ENCODE results near the gene DIRAS1. TPM values are rescaled to one million over a fixed set of nuclear protein-coding genes. Genes with fewer than 3 reads are reported as not detected.

DIRAS1 gene
- total RNA-seq, 1 experiment from 2014 or later: 8.9 TPM

DNA sequence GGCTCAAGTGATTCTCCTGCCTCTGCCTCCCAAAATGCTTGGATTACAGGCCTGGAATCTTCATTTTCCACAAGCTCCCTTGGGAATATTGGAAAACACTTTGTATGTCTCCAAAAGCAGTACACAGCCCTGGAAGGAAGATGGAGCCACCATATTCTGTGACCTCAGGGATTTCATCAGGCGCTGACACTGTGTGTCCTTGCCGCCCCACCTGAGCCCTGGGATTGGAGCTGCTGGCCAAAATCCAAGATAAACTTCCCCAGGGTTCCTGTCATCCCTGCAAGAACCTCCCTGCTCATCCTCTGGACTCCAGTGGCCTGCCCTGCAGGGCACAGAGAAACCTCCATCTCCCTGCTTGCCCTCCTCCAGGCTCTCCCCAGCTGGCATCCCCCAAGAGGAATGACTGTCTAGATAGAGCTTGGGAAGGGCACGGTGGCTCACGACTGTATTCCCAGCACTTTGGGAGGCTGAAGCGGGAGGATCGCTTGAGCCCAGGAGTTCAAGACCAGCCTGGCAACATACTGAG is 17.4 kb downstream of the DIRAS1 start:
- Histone ChIP-seq H3K4me3 (no peak overlapping the region), H3K36me3 (no peaks in the 10 kb centered on the region), H3K27me3 (no peaks in the 10 kb centered on the region; the same call in none of the 2 replicates), H3K9me3 (no peaks in the 10 kb centered on the region)
- no peak for DNase-seq

DNA sequence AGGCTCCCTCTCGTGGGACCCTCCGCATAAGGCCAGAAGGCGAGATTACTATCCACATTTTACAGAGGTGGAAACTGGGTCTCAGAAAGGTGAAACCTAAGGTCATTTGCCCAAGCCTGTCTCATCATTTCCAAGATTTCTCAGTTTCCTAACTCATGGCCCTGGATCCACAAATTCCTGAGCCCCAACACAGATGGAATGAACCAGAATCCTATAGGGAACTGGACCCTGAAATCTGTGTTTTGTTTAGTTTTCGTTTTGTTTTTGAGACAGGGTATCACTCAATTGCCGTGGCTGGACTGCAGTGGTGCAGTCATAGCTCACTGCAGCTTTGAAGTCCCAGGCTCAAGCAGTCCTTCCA is 18.1 kb downstream of the DIRAS1 start:
- H3K27me3 ChIP-seq: no peaks in the 10 kb centered on the region; the same call in none of the 2 replicates
- no peak for DNase-seq
- H3K36me3 ChIP-seq: no peaks in the 10 kb centered on the region
- no peak overlapping the region for H3K4me3 ChIP-seq
- no peaks in the 10 kb centered on the region for H3K9me3 ChIP-seq

DNA sequence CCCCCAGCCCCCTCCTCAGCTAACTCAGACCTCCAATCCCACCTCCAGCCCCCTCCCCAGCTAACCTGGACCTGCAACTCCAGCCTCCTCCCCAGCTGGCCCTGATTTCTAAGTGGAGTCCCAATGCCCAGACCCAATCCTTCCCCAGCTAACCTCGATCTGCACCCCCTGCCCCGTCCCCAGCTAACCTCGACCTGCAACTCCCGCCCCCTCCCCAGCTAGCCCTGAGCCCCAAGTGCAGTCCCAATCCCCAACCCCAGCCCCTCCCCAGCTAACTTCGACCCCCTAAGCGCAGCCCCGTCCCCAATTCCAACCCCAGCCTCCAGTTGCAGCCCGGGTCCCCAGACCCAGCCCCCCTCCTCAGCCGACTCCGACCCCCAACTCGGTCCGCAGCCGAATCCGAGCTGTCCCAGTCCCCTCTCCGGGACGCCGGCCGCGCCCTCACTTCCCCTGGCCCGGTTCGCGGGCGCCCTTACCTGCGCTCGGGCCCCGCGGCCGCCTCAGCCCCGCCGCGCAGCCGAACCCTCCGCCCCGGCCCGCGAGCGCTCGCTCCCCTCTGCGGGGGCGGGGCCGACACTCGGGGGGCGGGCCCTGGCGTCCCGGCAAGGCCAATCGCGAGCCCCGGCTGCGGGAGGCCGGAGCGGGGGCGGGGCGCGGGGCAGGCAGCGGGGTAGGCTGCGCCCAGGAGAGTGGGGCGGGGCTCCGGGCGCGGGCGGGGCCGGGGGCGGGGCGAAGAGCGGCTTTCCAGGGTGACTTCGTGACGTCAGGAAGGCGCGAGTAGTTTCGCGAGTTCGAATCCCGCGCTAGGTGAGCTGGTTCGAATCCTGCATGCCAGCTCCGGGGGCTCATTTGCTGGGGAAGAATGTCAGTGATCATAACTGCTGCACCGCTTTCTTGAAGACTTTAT is 18.7 kb downstream of the DIRAS1 start, which contains the start of gene GNG7:
TSS of gene GNG7 (minus strand) at position 525 of the 907 bp plus-strand sequence. CDS start 182,006 bp downstream, outside the sequence.
- no peaks in the 10 kb centered on the region for H3K9me3 ChIP-seq
- no peaks in the 10 kb centered on the region; the same call in none of the 2 replicates for H3K27me3 ChIP-seq
- H3K36me3 ChIP-seq: no peaks in the 10 kb centered on the region
- peak; percentile 87 for DNase-seq
- H3K4me3 ChIP-seq: no peak within 1 kb of the TSS; the same call in 1 of the 2 replicates

DNA sequence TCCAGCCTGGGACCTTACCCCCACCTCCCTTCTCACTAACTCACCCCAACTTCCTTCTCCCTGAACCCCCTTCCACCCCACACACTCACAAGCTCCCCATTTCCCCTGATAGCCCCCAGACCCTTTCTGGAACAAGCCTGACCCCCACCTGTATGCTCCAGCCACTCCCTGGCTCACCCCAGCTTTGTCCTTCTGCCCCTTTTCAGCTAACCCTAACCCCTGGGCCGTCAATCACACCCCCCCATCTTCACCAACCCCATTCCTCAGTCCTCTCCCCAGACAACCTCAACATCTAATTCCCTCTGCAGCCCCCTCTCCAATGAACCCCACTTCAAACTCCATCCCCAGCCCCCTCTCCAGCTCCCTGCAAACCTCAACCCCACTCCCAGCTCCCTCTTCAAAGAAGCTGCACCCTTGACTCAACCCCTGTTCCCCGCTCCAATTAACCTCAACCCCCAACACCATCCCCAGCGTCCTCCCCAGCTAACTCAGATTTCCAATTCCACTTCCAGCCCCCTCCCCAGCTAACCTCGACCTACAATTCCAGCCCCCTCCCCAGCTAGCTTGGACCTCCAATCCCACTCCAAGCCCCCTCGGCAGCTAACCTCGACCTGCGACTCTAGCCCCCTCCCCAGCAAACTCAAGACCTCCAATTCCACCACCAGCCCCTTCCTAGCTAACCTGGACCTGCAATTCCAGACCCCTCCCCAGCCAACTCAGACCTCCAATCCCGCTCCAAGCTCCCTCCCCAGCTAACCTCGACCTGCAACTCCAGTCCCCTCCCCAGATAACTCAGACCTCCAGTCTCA is 19.6 kb downstream of the DIRAS1 start:
- no peaks in the 10 kb centered on the region; the same call in none of the 2 replicates for H3K27me3 ChIP-seq
- H3K4me3 ChIP-seq: no peak overlapping the region
- no peaks in the 10 kb centered on the region for H3K36me3 ChIP-seq
- no peak for DNase-seq
- H3K9me3 ChIP-seq: no peaks in the 10 kb centered on the region

DNA sequence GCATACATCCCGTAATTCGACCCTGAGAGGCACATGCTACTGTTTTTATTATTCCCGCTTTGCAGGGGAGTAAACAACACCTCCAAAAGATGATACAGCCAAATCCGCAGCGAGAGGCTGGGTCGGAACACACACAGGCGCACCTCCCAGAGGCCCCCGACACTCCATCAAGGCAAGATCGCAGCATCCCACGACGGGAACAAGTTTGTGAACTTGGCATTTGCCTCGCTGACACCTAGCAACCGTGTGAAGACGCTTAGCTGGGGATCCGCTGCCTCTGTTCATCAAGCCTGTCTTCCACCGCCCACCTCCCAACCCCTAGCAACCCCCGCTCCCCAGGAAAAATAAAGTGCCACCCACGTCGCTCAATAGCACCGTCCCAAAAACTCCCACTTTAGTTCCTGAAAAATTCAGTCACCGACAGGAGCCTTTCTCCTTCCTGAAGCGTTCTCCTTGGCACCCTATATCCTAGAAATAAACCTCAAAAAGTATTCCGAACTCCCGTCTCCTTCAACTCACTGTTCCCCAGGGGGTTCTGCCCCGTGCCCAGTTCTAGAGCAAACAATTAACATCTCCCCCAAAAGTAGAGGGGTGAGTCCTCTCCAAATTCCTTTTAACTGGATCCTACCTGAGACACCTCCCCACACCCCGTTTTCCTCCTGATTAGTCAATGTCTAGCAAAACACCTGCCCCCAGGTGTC is 20.4 kb downstream of the DIRAS1 start:
- Histone ChIP-seq H3K36me3 (no peaks in the 10 kb centered on the region), H3K9me3 (no peaks in the 10 kb centered on the region), H3K27me3 (no peaks in the 10 kb centered on the region; the same call in none of the 2 replicates), H3K4me3 (no peak overlapping the region)
- DNase-seq: no peak

DNA sequence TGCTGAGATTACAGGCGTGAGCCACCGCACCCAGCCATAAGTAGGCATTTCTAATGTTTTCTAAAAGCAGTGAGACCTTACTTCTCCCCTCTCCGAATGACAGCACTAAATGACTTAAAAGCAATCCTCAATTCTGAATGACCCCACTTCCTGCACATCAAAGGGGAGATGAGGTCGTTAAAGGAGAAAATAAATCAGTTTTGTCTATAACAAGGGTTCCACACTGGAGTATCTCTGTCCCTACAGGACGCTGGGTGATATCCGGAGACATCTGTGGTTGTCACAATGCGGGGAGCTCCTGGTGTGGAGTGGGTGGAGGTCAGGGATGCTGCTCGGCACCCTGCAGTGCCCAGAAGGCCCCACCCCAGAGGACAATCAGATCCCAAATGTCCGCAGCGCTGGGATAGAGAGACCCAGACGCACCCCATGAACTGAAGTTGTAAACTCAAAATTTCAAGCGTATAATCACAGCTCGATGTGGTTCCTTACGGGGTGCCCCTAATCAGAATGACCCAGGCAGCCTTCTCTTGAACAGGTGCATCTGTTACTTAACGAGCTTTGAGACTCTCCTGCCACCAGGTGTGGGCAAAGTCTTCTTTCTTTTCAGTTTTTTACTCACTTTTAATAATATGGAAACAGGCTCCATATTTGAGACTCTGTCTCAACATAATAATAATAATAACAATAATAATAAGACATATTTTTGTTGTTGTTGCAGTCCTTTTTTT is 21.6 kb downstream of the DIRAS1 start:
- Histone ChIP-seq H3K4me3 (no peak overlapping the region), H3K36me3 (no peaks in the 10 kb centered on the region), H3K9me3 (no peaks in the 10 kb centered on the region), H3K27me3 (no peaks in the 10 kb centered on the region; the same call in none of the 2 replicates)
- DNase-seq: no peak

GRCh38 chr19:2694196-2694595 is 27.0 kb downstream of the DIRAS1 start:
- Histone ChIP-seq H3K9me3 (no peaks in the 10 kb centered on the region), H3K4me3 (no peak overlapping the region), H3K36me3 (no peaks in the 10 kb centered on the region), H3K27me3 (no peaks in the 10 kb centered on the region)
- DNase-seq: no peak

DNA sequence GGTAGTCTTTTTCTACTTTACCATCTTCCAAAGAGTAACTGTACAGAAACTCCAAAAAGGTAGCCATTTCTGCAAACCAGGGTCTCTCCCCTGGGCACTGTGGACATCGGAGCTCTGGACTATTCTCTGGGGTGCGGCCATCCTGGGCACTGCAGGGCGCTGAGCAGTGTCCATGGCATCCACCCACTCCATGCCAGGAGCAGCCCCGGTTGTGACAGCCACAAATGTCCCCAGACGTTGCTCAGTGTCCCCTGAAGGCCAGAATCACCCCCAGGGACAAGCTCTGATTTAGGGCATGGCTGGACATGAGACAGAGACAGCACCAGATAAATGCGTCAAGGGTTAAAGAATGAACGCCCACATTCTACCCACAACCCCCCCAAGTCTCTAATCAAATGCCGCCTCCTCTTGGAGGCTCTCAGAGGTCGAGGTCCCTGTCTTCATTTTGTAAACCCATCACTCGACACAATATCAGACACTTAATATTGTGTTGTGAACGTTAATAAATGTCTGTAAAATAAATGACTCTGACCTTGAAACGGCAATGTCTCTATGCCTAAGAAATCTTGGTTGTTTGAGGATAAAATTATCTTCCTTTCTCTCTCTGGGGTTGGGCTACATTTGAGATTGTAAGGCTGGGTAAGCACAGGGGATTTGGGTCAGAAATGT is 27.5 kb downstream of the DIRAS1 start:
- no peaks in the 10 kb centered on the region for H3K36me3 ChIP-seq
- DNase-seq: no peak
- no peaks in the 10 kb centered on the region for H3K9me3 ChIP-seq
- H3K4me3 ChIP-seq: no peak overlapping the region
- no peaks in the 10 kb centered on the region for H3K27me3 ChIP-seq

GRCh38 chr19:2691951-2692350 is 29.2 kb downstream of the DIRAS1 start:
- H3K36me3 ChIP-seq: no peaks in the 10 kb centered on the region
- DNase-seq: no peak
- no peaks in the 10 kb centered on the region for H3K9me3 ChIP-seq
- no peaks in the 10 kb centered on the region for H3K27me3 ChIP-seq
- H3K4me3 ChIP-seq: no peak overlapping the region

DNA sequence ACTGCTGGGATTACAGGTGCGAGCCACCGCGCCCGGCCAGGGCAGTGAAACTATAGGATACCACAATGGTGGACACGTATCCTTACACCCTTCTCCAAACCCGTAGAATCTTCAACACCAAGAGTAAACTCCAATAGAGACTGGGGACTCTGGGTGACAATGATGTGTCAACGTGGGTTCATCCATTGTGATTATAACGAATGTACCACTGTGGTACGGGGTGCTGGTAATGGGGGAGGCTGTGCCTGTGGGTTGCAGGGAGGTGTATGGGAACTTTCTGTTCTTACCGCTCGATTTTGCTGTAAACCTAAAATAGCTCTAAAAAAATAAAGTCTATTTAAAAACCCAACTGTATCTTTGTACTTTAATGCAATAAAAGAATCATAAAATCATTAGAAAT is 30.3 kb downstream of the DIRAS1 start:
- no peaks in the 10 kb centered on the region for H3K36me3 ChIP-seq
- no peaks in the 10 kb centered on the region for H3K27me3 ChIP-seq
- DNase-seq: no peak
- H3K9me3 ChIP-seq: no peaks in the 10 kb centered on the region
- H3K4me3 ChIP-seq: no peak overlapping the region

DNA sequence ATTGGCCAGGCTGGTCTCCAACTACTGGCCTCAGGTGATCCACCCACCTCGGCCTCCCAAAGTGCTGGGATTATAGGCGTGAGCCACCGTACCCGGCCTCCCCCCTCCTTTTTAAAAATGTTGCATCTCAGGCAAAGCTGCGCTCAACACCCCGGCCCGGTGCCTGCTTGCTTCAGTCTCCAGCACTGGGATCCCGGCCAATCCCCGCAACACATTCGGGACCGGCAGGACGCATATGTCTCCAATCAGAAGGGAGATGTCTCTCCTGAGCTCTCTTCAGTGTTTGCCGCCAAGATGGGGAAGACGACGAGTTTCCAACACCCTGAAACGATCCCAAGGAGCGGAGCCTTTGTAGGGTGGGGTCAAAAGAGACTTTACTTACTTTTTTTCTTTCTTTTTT is 34.8 kb downstream of the DIRAS1 start:
- H3K9me3 ChIP-seq: no peaks in the 10 kb centered on the region
- H3K27me3 ChIP-seq: no peaks in the 10 kb centered on the region
- DNase-seq: no peak
- H3K36me3 ChIP-seq: no peaks in the 10 kb centered on the region
- no peak overlapping the region for H3K4me3 ChIP-seq

- no peak for DNase-seq
- no peaks in the 10 kb centered on the region for H3K9me3 ChIP-seq
- H3K36me3 ChIP-seq: no peaks in the 10 kb centered on the region
- H3K4me3 ChIP-seq: no peak overlapping the region
- H3K27me3 ChIP-seq: no peaks in the 10 kb centered on the region
Measured at GRCh38 chr19:2685204-2685704, 35.9 kb downstream of the DIRAS1 start.

GRCh38 chr19:2683430-2684003 is 37.7 kb downstream of the DIRAS1 start:
- H3K27me3 ChIP-seq: no peaks in the 10 kb centered on the region
- DNase-seq: no peak
- H3K36me3 ChIP-seq: no peaks in the 10 kb centered on the region
- no peak overlapping the region for H3K4me3 ChIP-seq
- no peaks in the 10 kb centered on the region for H3K9me3 ChIP-seq

GRCh38 chr19:2680808-2681207 is 40.4 kb downstream of the DIRAS1 start:
- Histone ChIP-seq H3K27me3 (peaks cover 4% of the 10 kb centered on the region; the same call in 1 of the 2 replicates), H3K36me3 (no peaks in the 10 kb centered on the region), H3K4me3 (no peak overlapping the region), H3K9me3 (no peaks in the 10 kb centered on the region)
- DNase-seq: no peak

DNA sequence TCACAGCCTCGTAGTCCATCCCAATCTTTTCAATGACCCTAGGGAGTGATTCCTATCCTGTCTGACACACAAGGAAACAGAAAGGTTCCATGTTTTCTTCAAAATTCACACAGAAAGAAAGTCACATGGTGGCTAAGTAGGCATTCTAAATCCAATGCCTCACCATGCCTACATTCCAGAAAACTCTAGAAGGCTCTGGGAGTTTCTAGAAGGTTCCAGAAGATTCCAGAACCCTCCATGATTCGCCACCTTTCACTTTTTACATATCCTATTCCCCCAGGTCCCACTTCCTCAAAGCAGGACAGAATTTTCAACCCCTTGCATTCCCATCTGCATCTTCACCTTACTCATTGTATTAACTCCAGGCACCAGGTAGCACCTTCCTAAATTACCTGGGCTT is 41.7 kb downstream of the DIRAS1 start:
- Histone ChIP-seq H3K9me3 (no peaks in the 10 kb centered on the region), H3K36me3 (no peaks in the 10 kb centered on the region), H3K27me3 (peaks cover 8% of the 10 kb centered on the region), H3K4me3 (no peak overlapping the region)
- DNase-seq: no peak
